HepG2 (cell line): Measurements from ENCODE around the gene BTBD19. TPM values are rescaled to one million over a fixed set of nuclear protein-coding genes. Genes with fewer than 3 reads are reported as not detected.

Experiments used
- ATAC-seq: fragments of 200-7000 bp; cut with Tn5 transposase; 3 replicates; pipeline ENCODE4 v1.9.1; 2020; ENCODE audit warnings: mild to moderate bottlenecking, moderate library complexity
- BruUV-seq: library from RNA; stranded (reverse); fragments of 400-500 nt; replicated peaks from 2 replicates; lab custom pipeline; 2021; lab: Mats Ljungman, UMichigan
- CTCF ChIA-PET: fragments of 300-600 bp; formaldehyde crosslinking; extraction: SDS; loops from one replicate; lab custom pipeline; 2021; ENCODE audit warnings: low total read pairs, inconsistent platforms, low intra/inter-chr PET ratio; lab: Yijun Ruan, JAX
- POLR2A ChIA-PET: fragments of 350-600 bp; sonication (Branson Sonifier 250); formaldehyde crosslinking; loops from one replicate; lab custom pipeline; 2020; ENCODE audit warnings: antibody characterized with exemption, inconsistent platforms; lab: Yijun Ruan, JAX
- DNase-seq: peaks from one replicate; pipeline ENCODE4 v3.0.0-alpha.2; 2015; ENCODE audit warnings: low spot score
- FAIRE-seq: peaks from 3 replicates; lab custom pipeline; 2011; peaks lifted over from hg19 to GRCh38; lab: Jason Lieb, UNC
- H2AFZ ChIP-seq: one replicate; pipeline ENCODE4 v1.6.1; 2011; ENCODE audit warnings: low read length, inconsistent platforms
- H3K27ac ChIP-seq: fragments of 300-600 bp; 3 replicates; pipeline ENCODE4 v1.8.0; 2011; ENCODE audit warnings: mixed run types, mild to moderate bottlenecking, mixed read lengths, low read length, inconsistent platforms; ENCODE audit not compliant: insufficient read depth; ENCODE audit errors: extremely low read length
- H3K27me3 ChIP-seq, 2 experiments: fragments of 200-600 bp in 1 of 2; 2 replicates in 1 of 2; 3 replicates in 1 of 2; pipeline versions ENCODE4 v1.6.0 to v1.8.0; 2011; ENCODE audit warnings: low read length in 2 of 2, mild to moderate bottlenecking in 2 of 2, moderate library complexity in 2 of 2, inconsistent platforms in 1 of 2; ENCODE audit not compliant: insufficient read depth in 2 of 2, control insufficient read depth in 1 of 2
- H3K36me3 ChIP-seq, 2 experiments: fragments of 200-600 bp in 1 of 2; replicated peaks in 1 of 2; 2 replicates in 1 of 2; 3 replicates in 1 of 2; pipeline versions ENCODE4 v1.5.1 to v1.8.0; 2011; ENCODE audit warnings: low read length in 2 of 2, inconsistent platforms in 1 of 2; ENCODE audit not compliant: insufficient read depth in 2 of 2, control insufficient read depth in 1 of 2
- H3K4me1 ChIP-seq: 2 replicates; pipeline ENCODE4 v1.5.1; 2012; ENCODE audit warnings: low read length, inconsistent platforms; ENCODE audit not compliant: insufficient read depth
- H3K4me2 ChIP-seq: 2 replicates; pipeline ENCODE4 v1.6.0; 2011; ENCODE audit warnings: low read depth, low read length, inconsistent platforms
- H3K4me3 ChIP-seq, 3 experiments: fragments of 200-600 bp in 1 of 3; sonication (generic), shearing (Covaris generic) in 1 of 3; replicated peaks in 1 of 3; 2 replicates each; pipeline ENCODE4 v1.5.1; 2011 to 2016; ENCODE audit warnings: low read length in 3 of 3, inconsistent platforms in 2 of 3, low read depth in 2 of 3, mild to moderate bottlenecking in 2 of 3, control low read depth in 1 of 3, mixed read lengths in 1 of 3; ENCODE audit not compliant: insufficient read depth in 1 of 3
- H3K79me2 ChIP-seq: one replicate; pipeline ENCODE4 v1.6.1; 2011; ENCODE audit warnings: low read length, inconsistent platforms; ENCODE audit not compliant: insufficient read depth
- H3K9ac ChIP-seq: 2 replicates; pipeline ENCODE4 v1.6.0; 2011; ENCODE audit warnings: mild to moderate bottlenecking, low read depth, low read length, inconsistent platforms; ENCODE audit not compliant: insufficient read depth
- H3K9me3 ChIP-seq: 2 replicates; pipeline ENCODE4 v1.5.1; 2012; ENCODE audit warnings: mild to moderate bottlenecking, low read length
- H4K20me1 ChIP-seq: 2 replicates; pipeline ENCODE4 v1.6.0; 2011; ENCODE audit warnings: inconsistent platforms, mild to moderate bottlenecking, low read length, moderate library complexity; ENCODE audit not compliant: insufficient read depth
- AKNA ChIP-seq: sonication (generic); formaldehyde crosslinking; IDR thresholded peaks from 2 replicates; pipeline ENCODE4 v1.4.0; 2020; ENCODE audit warnings: missing genetic modification reagents, borderline replicate concordance
- CREBL2 ChIP-seq: sonication (generic); formaldehyde crosslinking; IDR thresholded peaks from 2 replicates; pipeline ENCODE4 v1.8.1; 2023; ENCODE audit warnings: missing genetic modification reagents, mild to moderate bottlenecking, borderline replicate concordance
- DDIT3 ChIP-seq: sonication (generic); formaldehyde crosslinking; IDR thresholded peaks from 2 replicates; pipeline ENCODE4 v1.4.0; 2020; ENCODE audit warnings: mild to moderate bottlenecking, missing genetic modification reagents
- DNMT3B ChIP-seq: conservative IDR thresholded peaks from 2 replicates; pipeline ENCODE4 v1.6.1; 2016; ENCODE audit warnings: missing biosample characterization, control low read depth
- FOXJ3 ChIP-seq: sonication (generic); formaldehyde crosslinking; IDR thresholded peaks from 2 replicates; pipeline ENCODE4 v1.4.0; 2020; ENCODE audit warnings: missing genetic modification reagents, mild to moderate bottlenecking, borderline replicate concordance
- HDAC6 ChIP-seq: fragments of 200-600 bp; sonication (generic); IDR thresholded peaks from 2 replicates; pipeline ENCODE4 v1.7.0; 2017; ENCODE audit warnings: mild to moderate bottlenecking, antibody characterized with exemption, low read length, low read depth
- SIX1 ChIP-seq: sonication (generic); formaldehyde crosslinking; IDR thresholded peaks from 2 replicates; pipeline ENCODE4 v1.4.0; 2020; ENCODE audit warnings: missing genetic modification reagents, borderline replicate concordance
- STAT5B ChIP-seq: sonication (generic); formaldehyde crosslinking; IDR thresholded peaks from 2 replicates; pipeline ENCODE4 v1.4.0; 2020; ENCODE audit warnings: missing genetic modification reagents
- ZFP36L2 ChIP-seq: sonication (generic); formaldehyde crosslinking; IDR thresholded peaks from 2 replicates; pipeline ENCODE4 v1.4.0; 2020; ENCODE audit warnings: missing genetic modification reagents
- ZNF512 ChIP-seq: sonication (generic); formaldehyde crosslinking; IDR thresholded peaks from 2 replicates; pipeline ENCODE4 v1.4.0; 2020; ENCODE audit warnings: mild to moderate bottlenecking, missing genetic modification reagents
- ZSCAN22 ChIP-seq: sonication (generic); formaldehyde crosslinking; IDR thresholded peaks from 2 replicates; pipeline ENCODE4 v1.4.0; 2020; ENCODE audit warnings: mild to moderate bottlenecking, missing genetic modification reagents
- WGBS: methylation state at CpG from one replicate; pipeline ENCODE4 v1.1.6; 2017; ENCODE audit warnings: low lambda C conversion rate; 5-methylcytosine and 5-hydroxymethylcytosine counted together
- in situ Hi-C: cut with HindIII; loops from 2 replicates; pipeline ENCODE4 v1.10.0; 2017; ENCODE audit warnings: low pct_unique_long_range_greater_than_20kb; ENCODE audit not compliant: extremely low pct_ligation_motif_present
- intact Hi-C: fragments of 100-400 bp; cut with micrococcal nuclease; formaldehyde crosslinking; loops from one replicate; pipeline ENCODE4 v1.10.0; 2022; ENCODE audit not compliant: unreplicated experiment
- polyA plus RNA-seq, 8 experiments: library from polyadenylated mRNA; depleted of rRNA in 3 of 8; stranded (reverse) in 7 of 8; unstranded in 1 of 8; fragments of >200 nt; fragmentation: Illumina TruSeq in 4 of 8; extraction: Trizol in 4 of 8; gene quantifications; 2 replicates each; pipeline versions ENCODE4 v1.2.1 to v1.2.3, GENCODE V29; 2011 to 2016; ENCODE audit warnings: low read depth in 4 of 8, missing spikeins in 1 of 8, mixed read lengths in 1 of 8; ENCODE audit not compliant: insufficient read depth in 1 of 8
- total RNA-seq, 5 experiments: library from RNA; depleted of rRNA; stranded (reverse); fragments of >200 nt; fragmentation: Illumina TruSeq; extraction: Trizol; gene quantifications; 2 replicates each; pipeline ENCODE4 v1.2.3, GENCODE V29; 2016; ENCODE audit warnings: low read depth in 1 of 5

The BTBD19 gene
- total and polyA plus RNA-seq, 2 of the 13 experiments (the other 11 are each of a cell fraction or from before 2014, with no cell fraction given): 2.7 to 6.7 TPM

- TF ChIP-seq STAT5B (no peak), FOXJ3 (CRISPR knock-in tag) (no peak), HDAC6 (no peak), DDIT3 (CRISPR knock-in tag) (no peak), ZSCAN22 (CRISPR knock-in tag) (no peak), ZFP36L2 (no peak)
Measured at GRCh38 chr1:44826375-44827196, 18.3 kb downstream of the BTBD19 start (continued).

GRCh38 chr1:44827197-44828002 lies 19.1 kb downstream of the BTBD19 start:
- FAIRE-seq: peak; percentile 71
- peak; percentile 84 for DNase-seq
- H3K36me3 ChIP-seq: no peaks in the 10 kb centered on the region; a peak in 1 of 5 replicates
- H3K4me1 ChIP-seq: peaks cover 62% of the 10 kb centered on the region
- no peaks in the 10 kb centered on the region for H4K20me1 ChIP-seq
- peak; percentile 88 for ATAC-seq
- peak overlapping the region; percentile 98 for H3K4me2 ChIP-seq
- CTCF ChIA-PET: interaction anchor here (1.2 kb wide), 1 partner anchor 8 kb away, joined by 4 read pairs; no protein-coding TSS in a partner anchor
- peaks cover 0 to 8% of the 10 kb centered on the region in 2 experiments; a peak in 1 of 5 replicates for H3K27me3 ChIP-seq
- in situ Hi-C loops: loop anchor here (5.0 to 25.0 kb wide), 2 partner anchors 35 to 185 kb away; partner anchors contain the start of genes HECTD3 and UROD
- peak overlapping the region; percentile 37 to 71 (median 54) for H3K4me3 ChIP-seq
- H2AFZ ChIP-seq: no peak overlapping the region
- peak overlapping the region; percentile 87 for H3K9ac ChIP-seq
- WGBS: 47% methylated on average over 9 of the region's 28 CpGs
- no TSS peak for BruUV-seq
- no peaks in the 10 kb centered on the region for H3K79me2 ChIP-seq
- intact Hi-C loops: loop anchor here (2.0 to 10.0 kb wide), 3 partner anchors 19 to 477 kb away; partner anchors contain the start of gene BTBD19
- POLR2A ChIA-PET: interaction anchor here (0.6 to 11.3 kb wide), 27 partner anchors 8 to 1475 kb away, joined by 3 to 570 read pairs (median 7); partner anchors contain the start of genes BEST4, BTBD19, DYNLT4 and EIF2B3
- H3K27ac ChIP-seq: peak overlapping the region; percentile 88
- no peaks in the 10 kb centered on the region for H3K9me3 ChIP-seq
- no peak for TF ChIP-seq DNMT3B
- no peak for TF ChIP-seq AKNA (CRISPR knock-in tag)
- TF ChIP-seq CREBL2 (CRISPR knock-in tag): peak; percentile 46; the same call in 1 of the 2 replicates
- no peak for TF ChIP-seq ZNF512 (CRISPR knock-in tag)
- TF ChIP-seq SIX1: no peak
